NCI-H446 treated with DMSO at 0.1 percent for 48 hours (cell line): Measurements from ENCODE around the gene ARSB.
"Not testable (repeated sequence)": the region's sequence is repeated elsewhere in the genome, so short reads cannot be mapped to it uniquely, and the experiment has no call there.

Experiments
- DNase-seq: peaks from one replicate; lab custom pipeline; 2025; lab: John Stamatoyannopoulos, UW

The ARSB gene

DNA sequence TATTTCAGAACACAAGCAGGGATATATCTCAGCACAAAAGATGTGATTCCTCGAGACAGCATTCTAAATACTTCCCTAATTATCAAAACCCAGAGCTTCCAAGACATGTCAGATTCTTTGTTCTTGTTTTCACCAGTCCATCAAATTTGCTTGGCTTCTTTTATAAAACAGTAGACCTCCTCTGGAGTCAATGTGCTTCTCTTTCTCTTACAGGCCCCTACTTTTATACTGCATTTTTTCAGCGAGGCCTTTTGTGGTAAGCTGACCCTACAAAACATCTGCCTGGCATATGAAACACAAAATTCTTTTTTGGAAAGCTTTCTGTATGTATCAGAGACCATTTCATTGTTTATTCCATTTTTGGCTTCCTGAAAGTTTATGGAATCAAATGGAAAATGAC, 81.8 kb downstream of the ARSB start:
- no peak for DNase-seq

GRCh38 chr5:78899922-78900362, 85.2 kb downstream of the ARSB start:
- no peak for DNase-seq

DNA sequence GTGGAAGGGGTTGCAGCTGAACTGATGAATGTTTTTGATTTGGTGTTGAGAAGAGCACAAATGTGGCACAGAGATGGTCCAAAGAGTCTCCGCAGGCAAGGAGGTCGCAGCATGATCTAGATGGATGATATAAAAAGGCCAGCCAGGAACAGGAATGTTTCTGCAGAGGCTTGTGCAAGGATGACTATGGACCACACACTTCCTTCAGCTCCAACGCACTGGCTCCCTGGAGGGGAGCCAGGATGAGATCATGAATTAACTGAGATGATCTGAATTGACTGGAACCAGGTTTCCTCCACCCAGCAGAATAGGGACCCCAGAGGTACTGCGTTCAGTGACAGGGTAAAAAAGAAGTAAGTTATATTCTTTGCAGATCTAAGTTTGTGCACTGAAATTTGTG, 89.0 kb downstream of the ARSB start:
- DNase-seq: no peak

DNA sequence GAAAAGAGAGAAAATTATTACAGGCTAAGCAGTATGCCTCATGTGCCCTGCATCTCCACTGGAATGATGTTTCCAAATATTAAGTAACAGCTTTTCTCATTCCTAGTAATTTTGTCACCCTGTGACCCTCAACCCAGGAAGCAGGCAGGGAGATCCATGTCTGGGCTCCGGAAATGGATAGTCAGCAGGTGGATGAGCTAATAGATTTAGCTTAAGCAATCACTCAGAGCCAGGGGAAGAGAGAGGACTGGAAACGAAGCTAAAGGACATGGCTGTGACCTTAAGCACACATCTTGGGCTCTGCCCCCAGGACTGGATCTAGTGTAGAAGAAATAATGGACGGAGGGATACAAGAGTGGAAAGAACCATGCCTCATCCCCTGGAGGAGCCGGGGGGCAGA, 89.5 kb downstream of the ARSB start:
- no peak for DNase-seq

GRCh38 chr5:78893940-78894677, 91.0 kb downstream of the ARSB start:
- no peak for DNase-seq

- DNase-seq: no peak
Measured at GRCh38 chr5:78890667-78891379, 94.3 kb downstream of the ARSB start.

GRCh38 chr5:78889369-78890140, 95.6 kb downstream of the ARSB start:
- no peak for DNase-seq

GRCh38 chr5:78888580-78889368, 96.3 kb downstream of the ARSB start:
- no peak for DNase-seq

GRCh38 chr5:78887384-78888118, 97.6 kb downstream of the ARSB start:
- no peak for DNase-seq

GRCh38 chr5:78886341-78887230, 98.5 kb downstream of the ARSB start:
- DNase-seq: no peak

DNA sequence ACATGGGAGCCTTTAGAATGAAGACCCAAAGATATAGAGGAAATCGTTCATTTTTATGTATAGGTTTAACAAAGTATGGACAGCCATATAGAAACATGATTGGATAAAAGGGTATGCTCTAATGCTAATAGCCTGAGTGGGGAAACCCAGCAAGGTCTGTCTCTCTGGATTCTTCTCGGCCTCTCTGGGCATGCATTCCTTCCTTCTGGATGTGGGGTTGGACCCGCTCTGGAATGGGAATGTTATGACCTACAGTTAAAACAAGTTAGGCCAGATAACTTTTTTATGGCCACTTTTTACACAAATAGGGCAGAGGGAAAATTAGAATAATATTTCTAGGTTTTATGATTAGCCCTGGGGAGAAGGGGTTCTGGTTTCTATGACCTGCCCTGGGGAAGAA, 103.2 kb downstream of the ARSB start:
- DNase-seq: no peak

DNA sequence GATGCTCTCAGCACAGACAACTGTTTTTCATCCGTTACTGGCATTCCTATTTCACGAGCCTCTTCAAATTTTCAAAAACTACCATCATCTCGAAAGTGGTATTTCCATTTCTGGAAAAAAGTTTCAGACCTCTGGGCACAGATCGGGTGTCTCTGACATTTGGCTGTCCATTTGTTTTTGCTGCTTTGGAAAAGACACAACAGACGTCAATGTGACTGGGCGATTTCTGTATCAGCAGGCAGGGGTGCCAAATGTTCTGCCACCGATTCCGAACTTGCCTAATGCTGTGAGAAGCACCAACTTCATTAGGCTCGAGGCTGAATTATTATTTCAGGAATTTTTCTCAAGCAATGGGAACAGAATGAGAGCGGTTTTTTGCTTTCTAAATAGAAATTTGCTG, 105.6 kb downstream of the ARSB start:
- DNase-seq: no peak

DNA sequence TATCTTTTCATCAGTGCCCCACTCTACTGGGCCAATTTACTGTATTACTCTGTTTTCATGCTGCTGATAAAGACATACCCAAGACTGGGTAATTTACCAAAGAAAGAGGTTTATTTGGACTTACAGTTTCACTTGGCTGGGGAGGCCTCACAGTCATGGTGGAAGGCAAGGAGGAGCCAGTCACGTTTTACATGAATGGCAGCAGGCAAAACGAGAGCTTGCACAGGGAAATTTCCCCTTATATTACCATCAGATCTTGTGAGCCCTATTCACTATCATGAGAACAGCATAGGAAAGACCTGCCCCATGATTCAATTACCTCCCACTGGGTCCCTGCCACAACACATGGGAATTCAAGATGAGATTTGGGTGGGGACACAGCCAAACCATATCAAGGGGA, 119.0 kb downstream of the ARSB start:
- not testable (repeated sequence) for DNase-seq

DNA sequence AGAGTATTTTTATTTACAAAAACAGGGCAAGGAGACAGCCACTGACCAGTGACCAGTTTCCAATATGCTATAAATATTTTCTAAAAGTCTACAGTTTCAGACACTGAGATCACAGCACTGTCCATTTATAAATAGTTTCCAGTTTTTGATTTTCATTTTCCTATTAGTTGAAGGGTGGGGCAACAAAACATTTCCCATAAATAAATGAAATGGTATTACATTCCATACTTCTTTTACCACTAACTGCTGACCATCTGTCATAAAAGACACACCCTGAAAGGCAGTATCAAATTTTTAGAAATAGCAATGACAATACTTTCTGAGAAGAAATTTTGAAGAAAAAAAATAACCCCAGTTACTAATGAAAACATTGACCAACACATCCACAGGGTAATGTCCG, 126.7 kb downstream of the ARSB start:
- no peak for DNase-seq

DNA sequence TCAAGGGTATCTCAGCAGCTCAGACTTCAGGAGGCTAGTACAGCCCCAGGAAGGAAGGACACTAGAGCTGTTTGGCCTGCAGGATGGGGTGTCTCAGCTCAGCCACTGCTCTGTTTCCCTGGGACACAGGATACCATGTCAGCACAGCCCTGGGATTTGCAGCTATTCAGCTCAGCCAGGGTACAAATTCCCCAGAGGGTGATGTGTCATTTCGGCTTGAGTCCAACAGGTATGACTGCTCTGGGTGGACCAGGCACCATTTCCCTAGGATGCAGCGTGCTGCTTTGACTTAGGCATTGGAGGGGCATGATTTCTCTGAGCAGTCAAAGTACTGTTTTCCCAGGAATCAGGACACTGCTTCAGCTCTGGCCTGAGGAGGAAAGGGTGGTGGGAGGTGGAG, 130.1 kb downstream of the ARSB start:
- DNase-seq: no peak

GRCh38 chr5:78851891-78852290, 133.2 kb downstream of the ARSB start:
- not testable (repeated sequence) for DNase-seq

GRCh38 chr5:78845470-78845869, 139.6 kb downstream of the ARSB start:
- DNase-seq: no peak

DNA sequence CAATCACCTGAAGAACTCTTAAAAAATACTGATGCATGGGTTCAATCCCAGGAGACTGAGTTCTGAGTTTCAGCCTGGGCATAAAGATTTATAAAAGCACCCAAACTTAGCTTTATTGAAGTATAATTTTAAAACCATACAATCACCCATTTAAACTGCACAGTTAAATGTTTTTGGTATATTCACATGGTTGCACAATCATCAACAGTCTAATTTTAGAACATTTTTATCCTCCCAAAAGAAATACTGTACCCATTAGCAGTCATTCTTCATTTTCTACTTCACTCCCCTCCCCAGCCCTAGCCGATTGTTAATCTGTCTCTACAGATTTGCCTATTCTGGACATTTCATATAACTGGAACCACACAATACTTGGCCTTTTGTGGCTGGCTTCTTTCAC, 141.7 kb downstream of the ARSB start:
- no peak for DNase-seq

DNA sequence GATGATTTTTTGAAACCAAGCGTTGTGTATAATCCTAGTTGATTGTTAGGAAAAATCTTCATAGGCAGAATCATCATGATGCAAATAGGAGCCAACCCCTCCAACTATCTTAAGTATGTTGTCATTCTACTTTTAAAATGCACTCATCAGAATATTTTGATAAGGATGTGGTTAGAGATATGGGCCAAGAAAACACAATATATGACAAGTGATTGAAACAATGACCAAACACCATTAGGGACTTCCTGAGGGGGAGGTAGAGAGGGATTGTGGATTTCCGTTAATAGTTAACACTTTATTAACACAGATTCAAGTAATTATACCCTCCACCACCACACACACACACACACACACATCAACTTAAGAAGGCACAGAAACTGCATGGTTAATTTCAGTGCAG, 143.3 kb downstream of the ARSB start:
- no peak for DNase-seq

DNA sequence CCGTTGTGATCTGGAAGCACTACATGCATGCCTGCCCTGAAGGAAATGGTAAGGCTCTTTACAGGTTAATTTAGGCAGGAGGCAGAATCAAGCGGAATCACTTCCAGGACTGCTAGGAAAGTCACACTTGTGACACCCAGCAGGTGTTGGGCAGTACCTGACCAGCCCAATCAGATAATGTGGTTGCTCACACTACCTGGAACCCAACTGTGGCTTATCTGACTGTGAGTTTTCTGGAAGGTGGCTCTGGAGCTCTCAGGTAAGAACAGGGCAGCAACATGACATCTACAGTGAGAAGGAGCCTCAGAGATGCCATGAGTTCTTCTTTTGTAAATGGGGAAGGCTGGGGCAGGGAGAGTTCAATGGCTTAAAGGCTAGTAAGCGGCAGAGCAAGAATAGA, 146.4 kb downstream of the ARSB start:
- DNase-seq: no peak
